Measurements from ENCODE around the gene AHRR. TPM values are rescaled to one million over a fixed set of nuclear protein-coding genes. Genes with fewer than 3 reads are reported as not detected.

AHRR gene
- total RNA-seq, 2 experiments from 2014 or later, result 2.2 to 3.4 TPM

DNA sequence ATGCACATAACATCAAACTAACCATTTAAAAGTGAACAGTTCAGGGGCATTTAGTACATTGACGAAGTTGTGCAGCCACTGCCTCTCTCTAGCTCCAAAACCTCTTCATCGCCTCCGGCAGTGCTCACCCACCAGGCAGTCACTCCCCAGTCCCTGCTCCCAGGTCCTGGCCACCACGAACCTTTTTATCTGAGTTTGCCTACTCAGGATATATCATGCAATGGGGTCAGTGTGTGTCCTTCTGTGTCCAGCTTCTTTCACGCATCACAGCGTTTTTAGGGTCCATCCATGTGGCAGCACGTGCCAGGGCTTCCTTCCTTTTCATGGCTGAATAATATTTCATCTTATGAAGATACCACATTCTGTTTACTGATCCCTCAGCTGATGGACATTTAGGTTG, 4.6 kb downstream of the AHRR start:
- DNase-seq (ENCODE audit: low spot score), result no peak
- intact Hi-C loops (cut with micrococcal nuclease; ENCODE audit: unreplicated experiment), result no loop called here
- Histone ChIP-seq H3K9me3 (ENCODE audit: low read length) (no peaks in the 10 kb centered on the region), H2AFZ (ENCODE audit: low read length) (no peak overlapping the region), H3K79me2 (ENCODE audit: insufficient read depth, low read depth, low read length) (no peaks in the 10 kb centered on the region), H3K4me1 (ENCODE audit: insufficient read depth, low read length, poor library complexity, severe bottlenecking) (no peaks in the 10 kb centered on the region), H3K4me2 (ENCODE audit: low read length) (no peak overlapping the region), H3K9me2 (ENCODE audit: insufficient read depth, low read length) (no peaks in the 10 kb centered on the region), H3K27ac (ENCODE audit: low read depth, low read length, poor library complexity, severe bottlenecking) (no peak overlapping the region), H3K4me3 (ENCODE audit: low read depth, low read length, poor library complexity, severe bottlenecking) (no peak overlapping the region), H3K36me3 (ENCODE audit: insufficient read depth, low read length) (no peaks in the 10 kb centered on the region), H4K20me1 (ENCODE audit: insufficient read depth, low read length) (no peaks in the 10 kb centered on the region)
- TF ChIP-seq EZH2phosphoT487 (IDR thresholded peaks at IDR 0.05; ENCODE audit: borderline replicate concordance, low read depth, low read length), result no peak
- TF ChIP-seq, protein P1, sequence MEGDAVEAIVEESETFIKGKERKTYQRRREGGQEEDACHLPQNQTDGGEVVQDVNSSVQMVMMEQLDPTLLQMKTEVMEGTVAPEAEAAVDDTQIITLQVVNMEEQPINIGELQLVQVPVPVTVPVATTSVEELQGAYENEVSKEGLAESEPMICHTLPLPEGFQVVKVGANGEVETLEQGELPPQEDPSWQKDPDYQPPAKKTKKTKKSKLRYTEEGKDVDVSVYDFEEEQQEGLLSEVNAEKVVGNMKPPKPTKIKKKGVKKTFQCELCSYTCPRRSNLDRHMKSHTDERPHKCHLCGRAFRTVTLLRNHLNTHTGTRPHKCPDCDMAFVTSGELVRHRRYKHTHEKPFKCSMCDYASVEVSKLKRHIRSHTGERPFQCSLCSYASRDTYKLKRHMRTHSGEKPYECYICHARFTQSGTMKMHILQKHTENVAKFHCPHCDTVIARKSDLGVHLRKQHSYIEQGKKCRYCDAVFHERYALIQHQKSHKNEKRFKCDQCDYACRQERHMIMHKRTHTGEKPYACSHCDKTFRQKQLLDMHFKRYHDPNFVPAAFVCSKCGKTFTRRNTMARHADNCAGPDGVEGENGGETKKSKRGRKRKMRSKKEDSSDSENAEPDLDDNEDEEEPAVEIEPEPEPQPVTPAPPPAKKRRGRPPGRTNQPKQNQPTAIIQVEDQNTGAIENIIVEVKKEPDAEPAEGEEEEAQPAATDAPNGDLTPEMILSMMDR (conservative IDR thresholded peaks at IDR 0.05; ENCODE audit: low read length), result no peak
- ChIA-PET POLR2A (no interaction called here), CTCF (ENCODE audit: unreplicated experiment) (no interaction called here)
- no TSS peak for BruUV-seq (replicated peaks)

GRCh38 chr5:329121-329735, 7.7 kb downstream of the AHRR start:
- H3K4me3 ChIP-seq (ENCODE audit: low read depth, low read length, poor library complexity, severe bottlenecking), result no peak overlapping the region
- no peak overlapping the region for H3K27ac ChIP-seq (ENCODE audit: low read depth, low read length, poor library complexity, severe bottlenecking)
- H4K20me1 ChIP-seq (ENCODE audit: insufficient read depth, low read length), result no peaks in the 10 kb centered on the region
- no peaks in the 10 kb centered on the region for H3K9me2 ChIP-seq (ENCODE audit: insufficient read depth, low read length)
- no peaks in the 10 kb centered on the region for H3K36me3 ChIP-seq (ENCODE audit: insufficient read depth, low read length)
- ChIA-PET POLR2A (interaction anchor here (0.6 kb wide), 1 partner anchor 79 kb away, joined by 4 read pairs; no protein-coding TSS in a partner anchor), CTCF (ENCODE audit: unreplicated experiment) (no interaction called here)
- intact Hi-C loops (cut with micrococcal nuclease; ENCODE audit: unreplicated experiment), result no loop called here
- H3K4me1 ChIP-seq (ENCODE audit: insufficient read depth, low read length, poor library complexity, severe bottlenecking), result no peaks in the 10 kb centered on the region
- no peak overlapping the region for H2AFZ ChIP-seq (ENCODE audit: low read length)
- TF ChIP-seq, protein P1 (conservative IDR thresholded peaks at IDR 0.05; ENCODE audit: low read length), result no peak
- no peak for TF ChIP-seq EZH2phosphoT487 (IDR thresholded peaks at IDR 0.05; ENCODE audit: borderline replicate concordance, low read depth, low read length)
- DNase-seq (ENCODE audit: low spot score), result no peak
- H3K4me2 ChIP-seq (ENCODE audit: low read length), result no peak overlapping the region
- H3K9me3 ChIP-seq (ENCODE audit: low read length), result no peaks in the 10 kb centered on the region
- no peaks in the 10 kb centered on the region for H3K79me2 ChIP-seq (ENCODE audit: insufficient read depth, low read depth, low read length)
- BruUV-seq (replicated peaks), result no TSS peak

GRCh38 chr5:329768-330167, 8.3 kb downstream of the AHRR start:
- no TSS peak for BruUV-seq (replicated peaks)
- ChIA-PET POLR2A (no interaction called here), CTCF (ENCODE audit: unreplicated experiment) (no interaction called here)
- intact Hi-C loops (cut with micrococcal nuclease; ENCODE audit: unreplicated experiment), result no loop called here
- H3K27ac ChIP-seq (ENCODE audit: low read depth, low read length, poor library complexity, severe bottlenecking), result no peak overlapping the region
- H3K4me3 ChIP-seq (ENCODE audit: low read depth, low read length, poor library complexity, severe bottlenecking), result no peak overlapping the region
- H2AFZ ChIP-seq (ENCODE audit: low read length), result no peak overlapping the region
- H3K79me2 ChIP-seq (ENCODE audit: insufficient read depth, low read depth, low read length), result no peaks in the 10 kb centered on the region
- H3K4me2 ChIP-seq (ENCODE audit: low read length), result no peak overlapping the region
- DNase-seq (ENCODE audit: low spot score), result no peak
- H3K36me3 ChIP-seq (ENCODE audit: insufficient read depth, low read length), result no peaks in the 10 kb centered on the region
- H3K9me3 ChIP-seq (ENCODE audit: low read length), result no peaks in the 10 kb centered on the region
- H3K4me1 ChIP-seq (ENCODE audit: insufficient read depth, low read length, poor library complexity, severe bottlenecking), result no peaks in the 10 kb centered on the region
- no peaks in the 10 kb centered on the region for H4K20me1 ChIP-seq (ENCODE audit: insufficient read depth, low read length)
- H3K9me2 ChIP-seq (ENCODE audit: insufficient read depth, low read length), result no peaks in the 10 kb centered on the region
- TF ChIP-seq, protein P1 (conservative IDR thresholded peaks at IDR 0.05; ENCODE audit: low read length), result no peak
- TF ChIP-seq EZH2phosphoT487 (IDR thresholded peaks at IDR 0.05; ENCODE audit: borderline replicate concordance, low read depth, low read length), result no peak

Data from OCI-LY7 (cell line).